Measurements from ENCODE around the gene DHRSX.

GRCh38 chrX:2230457-2230856, 270.3 kb downstream of the DHRSX start:
- TF ChIP-seq CTCF (conservative IDR thresholded peaks at IDR 0.05 in 1 of 2, IDR thresholded peaks at IDR 0.05 in 1 of 2; ENCODE audit: low read depth in 1 of 2, low read length in 2 of 2), result no peak
- no peak for TF ChIP-seq EZH2 (IDR thresholded peaks at IDR 0.05; ENCODE audit: low read length, missing control alignments)
